OCI-LY7 (cell line): Measurements from ENCODE around the gene KLHL28. TPM values are rescaled to one million over a fixed set of nuclear protein-coding genes. Genes with fewer than 3 reads are reported as not detected.

Experiments
- BruUV-seq: library from RNA; stranded (reverse); fragments of 400-500 nt; replicated peaks from 2 replicates; lab custom pipeline; 2021; lab: Mats Ljungman, UMichigan
- CTCF ChIA-PET: fragments of 300-600 bp; sonication (Branson Sonifier 250); formaldehyde crosslinking; loops from one replicate; lab custom pipeline; 2022; ENCODE audit warnings: antibody characterized with exemption; ENCODE audit not compliant: unreplicated experiment; lab: Charles Lee
- POLR2A ChIA-PET: fragments of 300-600 bp; sonication (Branson Sonifier 250); formaldehyde crosslinking; loops from one replicate; lab custom pipeline; 2022; ENCODE audit warnings: antibody characterized with exemption; lab: Charles Lee
- DNase-seq: peaks from one replicate; pipeline ENCODE4 v3.0.0-alpha.2; 2015; ENCODE audit warnings: low spot score
- H2AFZ ChIP-seq: fragments of 200-600 bp; sonication (generic), shearing (Covaris generic); 2 replicates; pipeline ENCODE4 v1.6.1; 2014; ENCODE audit warnings: mild to moderate bottlenecking, antibody characterized with exemption, low read length, moderate library complexity
- H3K27ac ChIP-seq: fragments of 200-600 bp; sonication (generic); 2 replicates; pipeline ENCODE4 v1.5.1; 2014; ENCODE audit warnings: mixed run types, low read depth, mild to moderate bottlenecking, moderate library complexity, low read length, inconsistent platforms; ENCODE audit not compliant: poor library complexity, severe bottlenecking
- H3K36me3 ChIP-seq: fragments of 200-600 bp; sonication (generic); 2 replicates; pipeline ENCODE4 v1.6.1; 2014; ENCODE audit warnings: mild to moderate bottlenecking, antibody characterized with exemption, low read length, moderate library complexity, mixed read lengths; ENCODE audit not compliant: insufficient read depth
- H3K4me1 ChIP-seq: fragments of 200-600 bp; sonication (generic); 2 replicates; pipeline ENCODE4 v1.5.1; 2014; ENCODE audit warnings: mild to moderate bottlenecking, low read length; ENCODE audit not compliant: insufficient read depth, poor library complexity, severe bottlenecking
- H3K4me2 ChIP-seq: fragments of 200-600 bp; sonication (generic); 2 replicates; pipeline ENCODE4 v1.6.1; 2014; ENCODE audit warnings: mild to moderate bottlenecking, low read length
- H3K4me3 ChIP-seq: fragments of 200-600 bp; sonication (generic); 2 replicates; pipeline ENCODE4 v1.5.1; 2014; ENCODE audit warnings: mild to moderate bottlenecking, low read depth, low read length; ENCODE audit not compliant: poor library complexity, severe bottlenecking
- H3K79me2 ChIP-seq: fragments of 200-600 bp; sonication (generic); 2 replicates; pipeline ENCODE4 v1.6.1; 2016; ENCODE audit warnings: low read depth, mild to moderate bottlenecking, low read length, moderate library complexity, mixed read lengths; ENCODE audit not compliant: insufficient read depth
- H3K9me2 ChIP-seq: fragments of 200-600 bp; sonication (generic); 2 replicates; pipeline ENCODE4 v1.6.1; 2016; ENCODE audit warnings: mild to moderate bottlenecking, low read length, mixed read lengths; ENCODE audit not compliant: insufficient read depth
- H3K9me3 ChIP-seq: fragments of 200-600 bp; sonication (generic); 2 replicates; pipeline ENCODE4 v1.6.1; 2014; ENCODE audit warnings: mild to moderate bottlenecking, mixed run types, low read length, mixed read lengths
- H4K20me1 ChIP-seq: fragments of 200-600 bp; sonication (generic); 2 replicates; pipeline ENCODE4 v1.6.1; 2014; ENCODE audit warnings: mild to moderate bottlenecking, antibody characterized with exemption, low read length, moderate library complexity, mixed read lengths; ENCODE audit not compliant: insufficient read depth
- CTCF ChIP-seq: fragments of 200-600 bp; sonication (generic); conservative IDR thresholded peaks from 2 replicates; pipeline ENCODE4 v1.5.1; 2014; ENCODE audit warnings: mild to moderate bottlenecking, antibody characterized with exemption, low read length, moderate library complexity, mixed read lengths
- EZH2phosphoT487 ChIP-seq: fragments of 200-600 bp; sonication (generic); IDR thresholded peaks from 2 replicates; pipeline ENCODE4 v1.6.1; 2018; ENCODE audit warnings: low read depth, borderline replicate concordance, mild to moderate bottlenecking, mixed run types, antibody characterized with exemption, low read length, moderate library complexity, mixed read lengths
- intact Hi-C: fragments of 100-400 bp; cut with micrococcal nuclease; formaldehyde crosslinking; loops from one replicate; pipeline ENCODE4 v1.10.0; 2022; ENCODE audit not compliant: unreplicated experiment
- total RNA-seq, 2 experiments: library from RNA; depleted of rRNA in 1 of 2; stranded (reverse); fragments of >200 nt in 1 of 2; shearing (Covaris generic) in 1 of 2; gene quantifications; 2 replicates each; pipeline ENCODE4 v1.2.3, GENCODE V29; 2014 to 2022

KLHL28 gene
- total RNA-seq, 2 experiments from 2014 or later = 10.6 to 11.9 TPM

- H3K79me2 ChIP-seq = peaks cover 64% of the 10 kb centered on the region
- DNase-seq = no peak
- H3K4me2 ChIP-seq = no peak overlapping the region
- TF ChIP-seq CTCF (no peak), EZH2phosphoT487 (no peak)
- no TSS peak for BruUV-seq
- POLR2A ChIA-PET = interaction anchor here (0.9 kb wide), 1 partner anchor 20 kb away, joined by 3 read pairs; no protein-coding TSS in a partner anchor
- H3K36me3 ChIP-seq = peaks cover 5% of the 10 kb centered on the region; the same call in 1 of the 2 replicates
- H3K4me3 ChIP-seq = no peak overlapping the region
- no peak overlapping the region for H3K27ac ChIP-seq
- no peaks in the 10 kb centered on the region for H3K9me2 ChIP-seq
- H3K4me1 ChIP-seq = peaks cover 16% of the 10 kb centered on the region
- H3K9me3 ChIP-seq = no peaks in the 10 kb centered on the region
- intact Hi-C loops = no loop called here
- peaks cover 4% of the 10 kb centered on the region for H4K20me1 ChIP-seq
- CTCF ChIA-PET = no interaction called here
- H2AFZ ChIP-seq = no peak overlapping the region
Observed at GRCh38 chr14:44954750-44955149, 7.0 kb downstream of the KLHL28 start.

GRCh38 chr14:44952391-44953110 lies 9.2 kb downstream of the KLHL28 start:
- peaks cover 8% of the 10 kb centered on the region for H3K36me3 ChIP-seq
- H4K20me1 ChIP-seq = no peaks in the 10 kb centered on the region
- H3K4me1 ChIP-seq = no peaks in the 10 kb centered on the region
- no peaks in the 10 kb centered on the region for H3K9me3 ChIP-seq
- BruUV-seq = no TSS peak
- POLR2A ChIA-PET = interaction anchor here (0.6 to 1.1 kb wide), 7 partner anchors 9 to 303 kb away, joined by 3 to 4 read pairs (median 3); no protein-coding TSS in a partner anchor
- H3K27ac ChIP-seq = no peak overlapping the region
- H2AFZ ChIP-seq = no peak overlapping the region
- no peak overlapping the region for H3K4me2 ChIP-seq
- H3K79me2 ChIP-seq = peaks cover 42% of the 10 kb centered on the region
- H3K4me3 ChIP-seq = no peak overlapping the region
- H3K9me2 ChIP-seq = no peaks in the 10 kb centered on the region
- no peak for DNase-seq
- CTCF ChIA-PET = no interaction called here
- TF ChIP-seq CTCF (no peak), EZH2phosphoT487 (no peak)
- intact Hi-C loops = no loop called here

- peaks cover 27% of the 10 kb centered on the region for H3K79me2 ChIP-seq
Observed at GRCh38 chr14:44951051-44951450, 10.7 kb downstream of the KLHL28 start.

More at GRCh38 chr14:44951051-44951450, 10.7 kb downstream of the KLHL28 start:
- Histone ChIP-seq H4K20me1 (no peaks in the 10 kb centered on the region), H2AFZ (no peak overlapping the region), H3K4me1 (no peaks in the 10 kb centered on the region), H3K27ac (no peak overlapping the region), H3K9me3 (no peaks in the 10 kb centered on the region), H3K4me3 (no peak overlapping the region), H3K36me3 (peaks cover 12% of the 10 kb centered on the region), H3K4me2 (no peak overlapping the region), H3K9me2 (no peaks in the 10 kb centered on the region)
- intact Hi-C loops = no loop called here
- POLR2A ChIA-PET = interaction anchor here (0.6 kb wide), 1 partner anchor 105 kb away, joined by 3 read pairs; no protein-coding TSS in a partner anchor
- no peak for DNase-seq
- TF ChIP-seq EZH2phosphoT487 (no peak), CTCF (no peak)
- no TSS peak for BruUV-seq
- CTCF ChIA-PET = no interaction called here
